AG04449 (cell line): Measurements from ENCODE around the gene PELI1.

Experiments used
- CTCF ChIA-PET: fragments of 350-600 bp; formaldehyde crosslinking; extraction: SDS; loops from one replicate; lab custom pipeline; 2021; ENCODE audit warnings: antibody characterized with exemption; lab: Yijun Ruan, JAX
- POLR2A ChIA-PET: fragments of 400-600, 350-600 bp; formaldehyde crosslinking; extraction: SDS; loops from one replicate; lab custom pipeline; 2020; ENCODE audit warnings: antibody characterized with exemption, inconsistent platforms; lab: Yijun Ruan, JAX
- DNase-seq: peaks from one replicate; pipeline ENCODE4 v3.0.0-alpha.2; 2010; ENCODE audit warnings: low read depth, low spot score
- H3K4me3 ChIP-seq: 2 replicates; pipeline ENCODE4 v1.5.1; 2011; ENCODE audit warnings: low read depth, mild to moderate bottlenecking, control low read depth, low read length
- CTCF ChIP-seq: IDR thresholded peaks from one replicate; pipeline ENCODE4 v1.5.1; 2011; ENCODE audit warnings: mild to moderate bottlenecking, moderate library complexity, low read length, control low read depth, inconsistent platforms; ENCODE audit not compliant: insufficient read depth; ENCODE audit errors: missing control alignments

The PELI1 gene

GRCh38 chr2:64115808-64116598 lies 28.2 kb downstream of the PELI1 start:
- DNase-seq = no peak
- ChIA-PET CTCF (interaction anchor here (0.6 kb wide), 1 partner anchor 16 kb away, joined by 4 read pairs; no protein-coding TSS in a partner anchor), POLR2A (no interaction called here)
- no peak for TF ChIP-seq CTCF
- H3K4me3 ChIP-seq = no peak overlapping the region

GRCh38 chr2:64114912-64115277 lies 29.3 kb downstream of the PELI1 start:
- CTCF ChIA-PET = interaction anchor here (0.6 kb wide), 2 partner anchors 11 to 15 kb away, joined by 4 read pairs; no protein-coding TSS in a partner anchor
- no peak for DNase-seq
- H3K4me3 ChIP-seq = no peak overlapping the region
- POLR2A ChIA-PET = no interaction called here
- TF ChIP-seq CTCF = no peak

GRCh38 chr2:64114063-64114911 lies 29.9 kb downstream of the PELI1 start:
- no peak overlapping the region for H3K4me3 ChIP-seq
- no peak for DNase-seq
- no peak for TF ChIP-seq CTCF
- CTCF ChIA-PET = no interaction called here
- POLR2A ChIA-PET = no interaction called here

- no peak for DNase-seq
- no peak for TF ChIP-seq CTCF
- no peak overlapping the region for H3K4me3 ChIP-seq
- ChIA-PET CTCF (interaction anchor here (1.1 to 1.2 kb wide), 2 partner anchors 200 to 218 kb away, joined by 5 read pairs; no protein-coding TSS in a partner anchor), POLR2A (no interaction called here)
Observed at GRCh38 chr2:64112016-64112415, 32.2 kb downstream of the PELI1 start.

- ChIA-PET POLR2A (no interaction called here), CTCF (interaction anchor here (1.1 to 1.2 kb wide), 2 partner anchors 201 to 219 kb away, joined by 5 read pairs; no protein-coding TSS in a partner anchor)
- TF ChIP-seq CTCF = no peak
- no peak for DNase-seq
- no peak overlapping the region for H3K4me3 ChIP-seq
Observed at GRCh38 chr2:64111426-64111825, 32.8 kb downstream of the PELI1 start.
